HCEC 1CT (cell line): ENCODE measurements around the gene MYO1C.
"Not testable (repeated sequence)": the region's sequence is repeated elsewhere in the genome, so short reads cannot be mapped to it uniquely, and the experiment has no call there.

Source experiments
- DNase-seq: peaks from one replicate; pipeline ENCODE4 v3.0.0-alpha.2; 2017

Gene MYO1C

DNA sequence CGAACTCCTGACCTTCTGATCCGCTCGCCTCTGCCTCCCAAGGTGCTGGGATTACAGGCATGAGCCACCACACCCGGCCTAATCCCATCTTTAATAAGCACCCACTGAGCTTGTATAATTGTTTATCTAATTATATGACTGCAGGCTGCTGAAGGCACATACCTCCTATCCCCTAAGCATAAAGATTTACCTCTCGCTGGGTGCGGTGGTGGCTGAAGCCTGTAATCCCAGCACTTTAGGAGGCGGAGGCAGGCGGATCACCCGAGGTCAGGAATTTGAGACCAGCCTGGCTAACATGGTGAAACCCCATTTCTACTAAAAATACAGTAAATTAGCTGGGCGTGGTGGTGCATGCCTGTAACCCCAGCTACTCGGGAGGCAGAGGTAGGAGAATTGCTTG, 72.3 kb downstream of the MYO1C start:
- DNase-seq: no peak

GRCh38 chr17:1418476-1418875, 74.0 kb downstream of the MYO1C start:
- not testable (repeated sequence) for DNase-seq

- no peak for DNase-seq
Measured at GRCh38 chr17:1416414-1416813, 76.1 kb downstream of the MYO1C start.

DNA sequence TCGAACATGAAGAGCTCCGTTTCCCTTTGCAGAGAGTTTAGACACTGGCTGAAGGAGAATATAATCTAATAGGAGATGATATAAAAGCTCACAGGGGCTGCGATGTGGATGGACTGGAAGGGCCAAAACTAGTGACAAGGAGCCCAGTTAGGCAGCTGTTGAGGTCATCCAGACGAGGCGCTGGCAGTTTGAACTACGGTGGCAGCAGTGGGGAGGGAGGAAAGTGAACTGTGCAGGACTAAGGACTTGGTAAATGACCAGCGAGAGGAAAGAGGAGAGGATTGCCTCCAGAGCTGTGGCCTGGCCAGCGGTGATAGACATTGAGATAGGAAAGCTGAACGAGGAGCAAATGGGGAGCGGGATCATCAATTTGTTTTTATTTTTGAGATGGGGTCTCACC, 77.9 kb downstream of the MYO1C start:
- no peak for DNase-seq
